T-helper 9 cell (primary cell): ENCODE results near the gene OLFML2A.
"Not testable (repeated sequence)": the region's sequence is repeated elsewhere in the genome, so short reads cannot be mapped to it uniquely, and the experiment has no call there.

Experiments
- DNase-seq: peaks from one replicate; pipeline ENCODE4 v3.0.0-alpha.2; 2020

OLFML2A gene

DNA sequence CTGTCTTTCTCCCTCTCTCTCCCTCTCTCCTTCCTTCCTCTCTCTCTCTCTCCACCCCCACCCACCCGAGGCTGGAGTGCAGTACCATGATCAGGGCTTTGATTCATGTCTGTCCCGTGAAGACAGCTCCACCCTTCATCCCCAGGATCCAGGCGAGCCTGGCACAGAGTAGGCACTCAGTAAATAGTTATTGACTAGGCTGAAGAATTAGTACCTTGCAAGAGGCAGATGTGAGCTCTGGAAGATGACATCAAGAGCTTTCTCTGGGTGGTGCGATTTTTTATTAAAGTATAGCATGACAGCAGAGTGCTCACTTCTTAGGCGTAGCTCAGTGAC is 52.4 kb downstream of the OLFML2A start:
- no peak for DNase-seq

DNA sequence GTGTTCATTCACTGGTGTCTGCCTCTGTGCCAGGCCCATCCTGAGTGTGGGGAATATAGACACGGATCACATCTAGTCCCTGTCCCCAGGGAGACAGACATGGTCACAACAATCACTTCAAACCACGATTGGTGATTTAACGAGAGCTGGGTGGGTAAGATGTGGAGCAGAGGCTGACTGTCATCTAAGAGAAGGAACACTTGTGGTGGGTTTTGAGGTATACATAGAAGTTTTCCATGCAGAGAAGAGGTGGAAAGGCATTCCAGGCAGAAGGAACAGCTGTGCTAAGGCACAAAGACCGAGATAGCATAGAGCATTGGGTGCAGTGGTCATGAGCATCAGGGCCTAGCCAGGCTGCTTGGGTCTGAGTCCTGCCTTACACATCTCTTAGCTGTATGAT is 53.7 kb downstream of the OLFML2A start:
- DNase-seq = no peak

DNA sequence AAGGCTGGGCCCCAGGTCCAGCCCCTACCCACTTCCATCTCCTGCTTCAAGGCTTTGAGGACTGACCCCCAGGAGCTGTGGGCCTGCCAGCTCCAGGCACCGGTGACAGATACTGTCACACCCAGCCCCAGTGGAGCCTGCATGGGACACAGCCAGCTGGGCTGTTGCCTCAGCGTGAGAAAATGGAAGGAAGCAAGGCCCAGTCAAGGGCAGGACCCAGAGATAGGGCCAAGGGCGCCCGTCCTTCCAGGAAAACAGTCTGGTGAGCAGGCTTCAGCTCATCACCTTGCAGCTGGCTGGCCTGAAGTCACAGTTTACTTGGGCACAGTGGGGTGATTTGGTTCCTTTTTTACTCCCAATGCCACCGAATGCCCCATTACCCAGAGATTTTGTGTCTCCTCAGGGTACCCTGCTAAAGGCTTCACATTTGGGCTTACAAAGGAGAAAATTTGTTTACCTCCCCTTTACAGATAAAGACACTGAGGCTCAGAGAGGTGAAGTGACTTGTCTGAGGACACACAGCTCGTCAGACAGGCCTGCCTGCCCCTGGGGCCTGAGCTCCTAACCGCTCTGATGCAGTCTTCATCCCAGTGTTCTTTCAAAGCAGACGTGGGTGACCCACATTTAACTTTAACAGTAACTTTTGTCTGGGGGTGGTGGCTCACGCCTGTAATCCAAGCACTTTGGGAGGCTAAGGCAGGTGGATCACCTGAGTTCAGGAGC is 54.9 kb downstream of the OLFML2A start:
- DNase-seq = no peak

DNA sequence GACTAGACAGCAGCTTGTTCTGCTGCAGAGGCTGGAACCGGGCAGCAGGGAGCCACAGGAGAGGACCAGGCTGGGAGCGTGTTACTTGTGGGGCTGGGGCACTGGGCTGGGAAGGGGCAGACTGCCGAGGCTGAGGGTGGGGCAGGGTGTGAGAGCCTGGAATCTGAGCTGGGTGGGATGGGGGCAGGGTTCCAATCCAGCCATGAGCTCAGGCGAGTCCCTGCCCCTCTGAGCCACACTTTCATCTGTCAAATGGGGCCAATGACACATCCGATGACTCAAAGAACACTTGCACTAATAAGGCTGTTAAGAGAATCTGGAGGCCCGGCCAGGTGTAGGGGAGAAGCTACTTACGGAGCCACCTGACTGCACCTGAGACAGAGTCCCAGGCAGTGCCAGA is 57.7 kb downstream of the OLFML2A start:
- no peak for DNase-seq

DNA sequence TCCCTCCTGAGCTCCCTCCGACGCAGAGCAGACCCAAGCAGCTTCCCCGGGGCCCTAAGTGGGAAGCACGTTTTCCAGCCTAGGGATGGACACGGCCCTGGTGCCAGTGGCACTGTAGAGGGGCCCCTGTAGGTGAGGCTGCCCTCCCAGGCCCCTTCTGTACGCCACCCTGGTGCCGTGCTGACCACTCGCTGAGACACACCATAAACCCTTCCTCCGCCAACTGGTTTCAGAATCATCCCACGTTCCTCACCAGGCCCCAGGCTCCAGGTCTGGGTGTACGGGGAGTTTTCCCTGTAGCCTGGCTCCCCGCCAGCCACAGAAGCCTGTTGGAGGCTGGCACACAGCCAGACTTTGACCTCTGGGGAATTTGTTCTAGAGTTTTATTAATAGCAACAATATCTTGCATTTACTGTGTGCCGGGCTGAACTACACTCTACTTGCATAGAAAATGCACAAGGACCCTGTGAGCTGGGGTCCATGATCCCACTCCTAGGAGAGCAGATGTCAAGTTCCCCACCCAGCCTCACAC is 58.2 kb downstream of the OLFML2A start:
- no peak for DNase-seq

DNA sequence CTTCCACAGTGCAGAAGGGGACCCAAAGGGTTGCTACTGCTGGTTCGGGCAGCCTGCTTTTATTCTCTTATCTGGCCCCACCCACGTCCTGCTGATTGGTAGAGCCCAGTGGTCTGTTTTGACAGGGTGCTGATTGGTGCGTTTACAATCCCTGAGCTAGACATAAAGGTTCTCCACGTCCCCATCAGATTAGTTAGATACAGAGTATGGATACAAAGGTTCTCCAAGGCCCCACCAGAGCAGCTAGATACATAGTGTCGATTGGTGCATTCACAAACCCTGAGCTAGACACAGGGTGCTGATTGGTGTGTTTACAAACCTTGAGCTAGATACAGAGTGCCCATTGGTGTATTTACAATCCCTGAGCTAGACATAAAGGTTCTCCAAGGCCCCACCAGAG is 61.2 kb downstream of the OLFML2A start:
- DNase-seq = not testable (repeated sequence)

DNA sequence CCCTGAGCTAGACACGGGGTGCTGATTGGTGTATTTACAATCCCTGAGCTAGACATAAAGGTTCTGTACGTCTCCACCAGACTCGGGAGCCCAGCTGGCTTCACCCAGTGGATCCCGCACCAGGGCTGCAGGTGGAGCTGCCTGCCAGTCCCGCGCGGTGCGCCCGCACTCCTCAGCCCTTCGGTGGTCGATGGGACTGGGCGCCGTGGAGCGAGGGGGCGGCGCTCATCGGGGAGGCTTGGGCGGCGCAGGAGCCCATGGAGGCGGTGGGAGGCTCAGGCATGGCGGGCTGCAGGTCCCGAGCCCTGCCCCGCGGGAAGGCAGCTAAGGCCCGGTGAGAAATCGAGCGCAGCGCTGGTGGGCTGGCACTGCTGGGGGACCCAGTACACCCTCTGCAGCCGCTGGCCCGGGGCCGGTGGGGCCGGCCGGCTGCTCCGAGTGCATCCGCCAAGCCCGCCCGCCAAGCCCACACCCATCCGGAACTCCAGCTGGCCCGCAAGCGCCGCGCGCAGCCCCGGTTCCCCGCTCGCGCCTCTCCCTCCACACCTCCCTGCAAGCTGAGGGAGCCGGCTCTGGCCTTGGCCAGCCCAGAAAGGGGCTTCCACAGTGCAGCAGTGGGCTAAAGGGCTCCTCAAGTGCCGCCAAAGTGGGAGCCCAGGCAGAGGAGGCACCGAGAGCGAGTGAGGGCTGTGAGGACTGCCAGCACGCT is 61.8 kb downstream of the OLFML2A start:
- DNase-seq = not testable (repeated sequence)

DNA sequence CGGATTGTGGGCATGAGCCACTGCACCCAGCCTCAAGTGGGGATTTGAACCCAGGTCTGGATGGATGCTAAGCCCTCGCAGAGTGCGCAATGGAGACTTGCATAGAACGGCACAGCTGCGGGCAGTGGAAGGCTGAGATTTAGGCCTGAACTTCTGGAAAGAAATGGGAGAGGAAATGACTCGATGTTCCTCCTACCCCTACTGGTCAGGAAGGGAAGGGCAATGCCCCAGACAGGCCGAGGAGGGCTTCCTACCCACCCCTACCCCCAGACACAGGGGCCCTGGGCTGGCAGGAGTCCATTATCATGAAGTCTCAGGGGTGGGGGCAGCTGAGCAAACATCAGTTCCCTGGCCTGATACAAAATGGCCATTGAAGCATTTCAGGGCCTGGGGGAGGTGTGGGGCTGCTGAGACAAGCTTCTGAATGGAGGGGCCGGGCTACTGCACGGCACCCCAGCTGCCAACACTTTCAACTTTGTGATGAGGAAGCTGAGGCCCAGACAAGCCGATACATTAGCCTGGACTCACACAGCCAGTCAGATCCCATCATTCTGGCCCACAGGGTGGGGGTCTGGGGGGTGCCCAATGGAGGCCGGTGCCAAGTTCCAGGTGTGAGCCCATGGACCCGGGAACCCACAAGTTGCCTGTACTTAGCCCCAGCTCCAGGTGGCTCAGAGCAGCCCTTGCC is 62.8 kb downstream of the OLFML2A start:
- no peak for DNase-seq

DNA sequence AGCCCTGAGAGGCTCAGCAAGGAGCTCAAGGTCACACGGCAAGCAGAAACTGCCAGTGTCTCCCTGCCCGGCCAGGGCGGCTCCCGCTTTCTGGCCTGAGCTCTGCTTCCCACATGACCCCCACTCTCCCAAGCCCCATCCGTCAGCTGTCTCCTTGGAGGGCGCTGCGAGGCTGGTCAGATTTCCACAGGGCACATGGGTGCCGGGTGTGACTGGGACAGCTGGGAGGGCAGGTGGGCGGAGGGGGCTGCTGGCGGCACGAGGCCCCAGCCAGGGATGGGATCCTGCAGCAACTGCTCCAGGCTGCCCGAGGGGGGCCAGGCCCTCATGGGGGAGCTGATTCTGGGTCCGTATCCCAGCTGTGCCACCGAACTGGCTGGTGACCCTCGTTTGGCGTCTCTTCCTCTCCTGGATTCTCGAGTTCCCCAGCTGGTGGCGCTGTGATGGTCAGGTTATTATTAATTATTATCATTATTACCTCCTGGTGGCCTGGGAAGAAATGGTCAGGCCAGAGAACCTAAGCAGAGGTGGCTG is 63.4 kb downstream of the OLFML2A start:
- no peak for DNase-seq

DNA sequence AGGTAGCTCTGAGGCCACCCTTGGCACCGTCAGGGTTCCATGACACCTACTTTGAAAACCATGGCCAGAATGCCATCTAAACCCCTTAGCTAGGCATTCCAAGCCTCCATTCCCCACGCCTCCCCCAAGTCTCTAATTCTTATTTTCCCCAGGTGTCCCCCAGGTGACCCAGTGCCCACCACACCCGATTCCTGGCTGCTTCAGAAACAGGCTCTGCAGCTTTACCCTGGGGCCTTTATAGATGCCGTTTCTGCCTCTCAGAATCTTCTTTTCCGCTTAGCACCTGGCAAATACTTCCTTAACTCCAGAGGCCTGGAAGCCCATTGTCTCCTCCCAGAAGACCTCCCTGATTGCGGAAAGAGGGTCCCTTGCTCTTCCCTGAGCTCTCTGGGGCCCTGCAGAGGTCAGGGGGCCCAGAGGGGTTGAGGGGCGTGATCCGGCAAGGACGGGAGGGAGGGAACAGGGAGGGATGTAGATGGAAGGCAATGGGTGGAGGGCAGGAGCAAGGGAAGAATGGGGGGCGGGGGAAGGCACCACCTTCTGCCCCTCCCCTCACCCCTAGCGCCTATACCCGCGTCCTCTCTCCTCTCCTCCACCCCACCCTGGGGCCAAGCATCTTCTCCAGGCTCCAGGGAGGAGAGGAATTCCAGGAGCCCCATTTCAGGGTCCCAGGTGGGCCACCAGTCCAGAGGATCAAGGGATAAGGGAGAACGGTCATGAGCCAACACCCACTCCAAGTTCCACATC is 64.3 kb downstream of the OLFML2A start:
- no peak for DNase-seq

DNA sequence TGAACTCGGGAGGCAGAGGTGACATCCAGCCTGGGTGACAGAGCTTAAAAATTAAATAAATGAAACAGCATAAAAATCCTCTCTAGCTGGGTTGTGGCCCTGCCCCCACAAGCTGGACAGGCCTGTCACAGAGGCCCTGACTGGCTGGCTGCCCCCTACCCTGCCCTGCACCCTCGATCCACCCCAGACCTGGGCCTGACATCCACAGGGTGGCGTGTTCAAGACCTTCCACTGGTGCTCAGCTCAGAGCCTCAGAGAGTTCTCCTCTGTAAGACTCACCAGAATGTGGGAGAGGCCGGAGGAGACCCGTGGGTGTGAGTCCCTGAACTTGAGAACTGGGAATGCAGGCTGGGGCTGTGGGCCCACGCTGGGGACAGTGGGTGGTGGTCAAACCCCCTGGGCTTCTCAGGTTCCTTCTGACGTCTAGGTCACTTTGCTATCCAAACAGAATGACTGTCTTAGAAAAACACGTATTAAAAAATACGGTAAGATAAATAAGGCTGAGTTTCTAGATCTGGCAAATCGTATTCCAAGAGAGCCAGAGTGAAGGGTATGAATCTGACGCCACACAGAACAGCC is 66.6 kb downstream of the OLFML2A start:
- DNase-seq = no peak

DNA sequence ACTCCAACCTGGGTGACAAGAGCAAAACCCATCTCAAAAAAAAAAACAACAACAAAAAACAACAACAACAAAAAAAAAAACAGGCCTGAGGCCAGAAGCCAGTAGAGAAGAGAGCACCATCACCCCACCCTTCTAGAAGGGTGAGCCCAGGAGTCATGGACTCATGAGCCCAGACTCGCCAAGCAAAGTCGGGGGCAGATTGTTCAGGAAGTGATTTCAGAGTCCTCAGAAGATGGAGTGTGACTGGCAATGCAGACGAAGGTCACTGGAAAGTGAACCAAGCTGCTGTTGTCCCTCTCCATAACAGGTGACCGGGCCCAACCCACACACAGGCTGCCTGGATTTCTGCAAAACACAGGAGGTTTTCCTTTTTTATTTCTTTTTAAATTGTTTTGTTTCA is 67.4 kb downstream of the OLFML2A start:
- no peak for DNase-seq

DNA sequence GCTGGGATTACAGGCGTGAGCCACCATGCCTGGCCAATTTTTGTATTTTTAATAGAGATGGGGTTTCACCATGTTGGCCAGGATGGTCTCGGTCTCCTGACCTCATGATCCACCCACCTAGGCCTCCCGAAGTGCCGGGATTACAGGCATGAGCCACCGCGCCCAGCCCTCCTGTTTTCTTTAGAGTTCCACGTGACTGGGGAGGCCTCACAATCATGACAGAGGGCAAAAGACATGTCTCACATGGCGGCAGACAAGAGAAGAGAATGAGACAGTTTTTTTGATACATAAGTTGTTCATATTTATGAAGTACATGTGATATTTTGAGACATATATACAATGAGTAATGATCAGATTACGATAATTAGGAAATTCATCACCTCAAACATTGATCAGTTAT is 69.5 kb downstream of the OLFML2A start:
- DNase-seq = not testable (repeated sequence)

DNA sequence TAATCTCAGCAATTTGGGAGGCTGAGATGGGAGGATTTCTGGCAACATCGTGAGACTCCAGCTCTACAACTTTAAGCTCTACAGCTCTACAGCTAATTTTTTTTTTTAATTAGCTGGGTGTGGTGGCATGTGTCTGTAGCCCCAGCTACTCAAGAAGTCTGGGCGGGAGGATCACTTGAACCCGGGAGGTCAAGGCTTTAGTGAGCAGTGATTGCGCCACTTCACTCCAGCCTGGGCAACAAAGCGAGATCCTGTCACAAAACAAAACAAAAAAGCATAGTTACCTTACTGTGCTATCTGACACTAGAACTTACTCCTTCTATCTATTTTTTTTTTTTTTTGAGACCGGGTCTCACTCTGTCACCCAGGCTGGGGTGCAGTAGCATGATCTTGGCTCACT is 70.0 kb downstream of the OLFML2A start:
- no peak for DNase-seq

DNA sequence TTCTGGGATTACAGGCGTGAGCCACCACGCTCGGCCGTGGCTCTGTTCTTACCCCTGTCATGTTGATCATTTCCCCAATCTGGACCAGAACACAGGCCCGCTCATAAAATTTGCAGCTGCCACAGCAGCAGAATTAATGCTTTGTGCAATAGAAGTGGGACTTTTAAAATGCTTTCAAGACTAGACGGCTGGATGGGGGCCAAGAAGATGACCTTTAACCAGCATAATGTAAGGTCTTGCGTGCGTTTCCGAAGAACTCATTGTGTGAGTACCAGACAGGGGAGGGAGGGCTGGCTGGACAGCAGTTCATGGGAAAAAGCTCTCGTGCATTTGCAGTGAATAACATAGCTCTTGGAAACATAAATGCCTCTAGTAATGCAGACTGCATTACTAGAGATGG is 72.9 kb downstream of the OLFML2A start:
- no peak for DNase-seq

DNA sequence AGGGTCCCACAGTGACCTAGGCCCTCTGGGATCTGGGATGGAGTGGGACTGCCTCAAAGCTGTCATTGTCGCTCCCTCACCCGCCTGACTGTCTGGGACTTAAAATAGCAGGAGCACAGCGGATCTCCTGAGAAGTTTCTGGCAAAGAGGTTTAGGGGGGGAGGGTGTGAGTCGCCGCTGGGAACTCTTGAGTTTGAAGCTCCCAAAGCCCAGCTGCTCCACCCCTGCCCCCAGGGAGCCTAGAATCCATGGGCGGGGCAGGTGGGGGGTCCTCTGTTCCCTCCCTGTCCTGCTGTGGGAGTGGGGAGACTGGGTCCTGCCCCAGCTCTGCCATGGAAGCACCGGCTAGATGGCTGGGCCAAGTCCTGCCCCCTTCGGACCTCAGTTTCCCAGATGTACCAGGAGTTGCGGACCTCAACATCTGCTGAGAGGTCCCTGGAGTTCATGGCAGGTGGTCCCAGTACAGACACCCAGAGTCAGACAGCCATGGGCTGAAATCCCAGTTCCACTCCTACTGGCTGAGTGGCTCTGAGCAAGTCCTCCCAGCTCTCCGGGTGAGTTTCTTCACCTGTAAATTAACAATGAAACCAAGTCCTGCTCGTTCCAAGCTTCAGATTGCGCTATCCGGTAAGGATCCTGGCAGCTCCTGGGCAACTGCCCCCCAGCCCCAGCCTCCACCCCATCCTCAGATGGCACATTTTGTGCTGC is 75.3 kb downstream of the OLFML2A start:
- DNase-seq = no peak

DNA sequence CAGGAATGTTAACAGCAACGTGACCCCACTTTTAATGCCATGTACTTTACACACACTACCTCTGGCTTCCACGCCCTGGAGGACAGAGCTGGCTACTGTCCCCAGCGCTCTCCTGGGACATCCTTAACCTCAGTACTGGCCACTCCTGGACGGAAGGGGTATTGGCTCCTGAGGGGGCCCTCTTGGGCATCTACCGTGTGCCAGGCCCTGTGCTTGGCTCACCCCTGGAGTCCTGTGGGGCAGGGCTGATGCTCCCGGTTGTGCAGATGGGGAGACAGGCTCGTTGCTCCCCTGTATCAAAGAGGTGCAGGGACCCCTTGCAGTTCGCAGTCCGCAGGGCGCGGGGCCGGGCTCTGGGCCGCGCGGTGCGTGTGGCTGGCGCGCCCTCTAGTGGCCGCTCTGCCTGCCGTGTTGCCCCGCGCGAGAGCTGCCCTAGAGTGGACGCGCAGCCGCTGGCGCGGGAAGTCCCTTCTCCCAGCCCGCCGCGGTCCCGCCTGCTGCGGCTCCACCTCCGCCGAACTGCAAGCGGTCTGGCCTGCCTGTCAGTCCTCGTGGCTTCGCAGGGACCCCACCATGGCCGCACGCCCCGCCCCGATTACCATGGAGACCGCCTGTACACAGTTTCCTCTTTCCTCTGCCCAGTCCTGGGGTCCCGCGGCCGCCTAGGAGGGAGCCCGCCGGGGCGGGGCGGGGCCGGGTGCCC is 76.0 kb downstream of the OLFML2A start, which contains the start of gene WDR38:
Gene WDR38, plus strand, starts transcription at position 632 of the 703 bp plus-strand sequence. CDS start 72 bp downstream, outside the sequence.
- DNase-seq = peak; percentile 79

DNA sequence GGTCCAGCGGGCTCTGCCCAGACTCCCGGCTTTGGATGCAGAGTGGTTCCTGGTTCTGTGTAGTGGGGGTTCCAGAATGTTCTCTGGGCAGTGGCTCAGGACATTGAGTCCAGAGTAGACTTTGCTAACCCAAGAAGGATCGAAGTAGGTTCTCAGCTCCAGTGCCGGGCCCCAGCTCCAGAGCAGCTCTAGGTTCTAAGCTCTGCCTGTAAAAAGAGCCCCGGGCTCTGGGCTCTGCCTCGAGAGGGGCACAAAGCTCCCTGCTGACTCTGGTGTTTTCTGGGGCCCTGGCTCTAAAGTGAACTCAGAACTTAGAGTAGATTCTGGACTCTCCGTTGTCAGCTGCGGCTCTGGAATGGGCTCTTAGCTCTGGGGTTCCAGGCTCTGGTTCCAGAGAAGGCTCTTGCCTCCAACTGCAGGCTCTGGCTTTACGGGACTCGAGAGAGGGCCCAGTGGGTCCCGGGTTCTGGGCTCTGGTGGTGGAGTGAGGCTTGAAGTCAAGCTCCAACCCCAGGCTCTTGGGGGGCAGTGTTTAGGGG is 76.7 kb downstream of the OLFML2A start:
- DNase-seq = no peak

DNA sequence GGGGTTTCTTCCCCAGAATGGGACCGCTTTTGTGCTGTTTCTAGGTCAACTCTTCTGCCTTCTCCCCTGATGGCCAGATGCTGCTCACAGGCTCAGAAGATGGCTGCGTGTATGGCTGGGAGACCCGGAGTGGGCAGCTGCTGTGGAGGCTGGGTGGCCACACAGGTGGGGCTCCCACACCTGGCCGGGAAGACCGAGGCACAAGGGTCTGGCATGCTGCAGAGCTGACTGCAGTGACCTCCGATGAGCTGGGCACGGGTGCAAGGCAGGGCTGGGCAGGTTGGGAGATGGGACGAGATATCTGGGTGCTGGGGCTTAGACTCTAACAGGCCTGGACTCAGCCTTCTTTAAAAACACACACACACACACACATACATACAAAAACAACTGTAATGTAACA is 77.2 kb downstream of the OLFML2A start:
- DNase-seq = no peak

DNA sequence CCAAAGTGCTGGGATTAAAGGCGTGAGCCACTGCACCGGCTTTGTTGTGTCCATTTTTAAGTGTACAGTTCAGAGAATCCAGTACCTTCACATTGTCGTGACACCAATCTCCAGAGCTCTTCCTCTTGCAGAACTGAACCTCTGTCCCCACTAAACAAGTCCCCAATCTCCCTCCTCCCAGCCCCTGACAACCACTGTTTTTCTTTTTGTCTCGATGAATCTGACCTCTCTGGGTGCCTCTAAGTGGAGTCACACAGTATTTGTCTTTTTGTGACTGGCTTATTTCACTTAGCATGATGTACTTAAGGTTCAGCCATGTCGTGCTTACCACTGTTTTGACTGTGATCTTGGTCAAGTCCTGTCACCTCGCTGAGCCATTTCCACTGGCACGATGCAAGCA is 77.9 kb downstream of the OLFML2A start:
- no peak for DNase-seq

DNA sequence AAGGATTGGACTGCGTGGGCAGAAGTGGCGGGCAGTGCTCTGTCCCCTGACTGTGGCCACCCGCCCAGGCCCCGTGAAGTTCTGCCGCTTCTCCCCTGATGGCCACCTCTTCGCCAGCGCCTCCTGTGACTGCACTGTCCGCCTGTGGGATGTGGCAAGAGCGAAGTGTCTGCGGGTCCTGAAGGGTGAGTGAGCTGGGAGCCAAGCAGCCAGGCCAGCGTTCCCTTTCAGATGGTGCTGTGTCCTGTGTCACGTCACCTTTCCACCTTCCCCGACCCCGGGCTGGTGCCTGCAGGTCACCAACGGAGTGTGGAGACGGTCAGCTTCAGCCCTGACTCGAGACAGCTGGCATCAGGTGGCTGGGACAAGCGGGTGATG is 78.6 kb downstream of the OLFML2A start:
- no peak for DNase-seq
